Neural cell (in vitro differentiated cells): ENCODE data around the gene GEMIN4. TPM values are rescaled to one million over a fixed set of nuclear protein-coding genes. Genes with fewer than 3 reads are reported as not detected.

Source experiments
- H2AFZ ChIP-seq: fragments of 200-600, 300-800 bp; sonication (generic), shearing (Covaris generic); 2 replicates; pipeline ENCODE4 v1.6.0; 2014; ENCODE audit warnings: low read depth, mild to moderate bottlenecking, antibody characterized with exemption, low read length, moderate library complexity
- H3F3A ChIP-seq: fragments of 200-600 bp; shearing (Covaris generic); 2 replicates; pipeline ENCODE4 v1.6.1; 2016; ENCODE audit warnings: mild to moderate bottlenecking, moderate library complexity, mixed read lengths, antibody characterized with exemption, low read length; ENCODE audit not compliant: insufficient read depth, poor library complexity, severe bottlenecking
- H3K27ac ChIP-seq: fragments of 200-600, 300-800 bp; sonication (generic), shearing (Covaris generic); 2 replicates; pipeline ENCODE4 v1.5.1; 2014; ENCODE audit warnings: mild to moderate bottlenecking, low read length, moderate library complexity
- H3K27me3 ChIP-seq: fragments of 300-800, 200-600 bp; sonication (generic), shearing (Covaris generic); 2 replicates; pipeline ENCODE4 v1.6.0; 2014; ENCODE audit warnings: mild to moderate bottlenecking, low read depth, low read length, moderate library complexity; ENCODE audit not compliant: insufficient read depth
- H3K36me3 ChIP-seq: fragments of 300-800, 200-600 bp; sonication (generic), shearing (Covaris generic); 2 replicates; pipeline ENCODE4 v1.5.1; 2014; ENCODE audit warnings: mild to moderate bottlenecking, antibody characterized with exemption, low read length, moderate library complexity; ENCODE audit not compliant: insufficient read depth
- H3K4me2 ChIP-seq: fragments of 300-800, 200-600 bp; sonication (generic), shearing (Covaris generic); 2 replicates; pipeline ENCODE4 v1.6.0; 2014; ENCODE audit warnings: mild to moderate bottlenecking, low read length
- H3K4me3 ChIP-seq: fragments of 300-800, 200-600 bp; sonication (generic), shearing (Covaris generic); 2 replicates; pipeline ENCODE4 v1.5.1; 2014; ENCODE audit warnings: mild to moderate bottlenecking, low read length, moderate library complexity
- H3K79me2 ChIP-seq: fragments of 200-600 bp; shearing (Covaris generic); replicated peaks from 2 replicates; pipeline ENCODE4 v1.6.0; 2014; ENCODE audit warnings: mild to moderate bottlenecking, low read length, moderate library complexity; ENCODE audit not compliant: insufficient read depth
- H3K9ac ChIP-seq: fragments of 300-800, 200-600 bp; sonication (generic), shearing (Covaris generic); 2 replicates; pipeline ENCODE4 v1.6.1; 2016; ENCODE audit warnings: mild to moderate bottlenecking, low read length, mixed read lengths
- H3K9me2 ChIP-seq: fragments of 200-600 bp; shearing (Covaris generic); 2 replicates; pipeline ENCODE4 v1.6.1; 2016; ENCODE audit warnings: mild to moderate bottlenecking, low read length, mixed read lengths; ENCODE audit not compliant: insufficient read depth
- H3K9me3 ChIP-seq: fragments of 200-600, 300-800 bp; sonication (generic), shearing (Covaris generic); 2 replicates; pipeline ENCODE4 v1.6.1; 2016; ENCODE audit warnings: mild to moderate bottlenecking, mixed run types, low read length, moderate library complexity, mixed read lengths
- H4K20me1 ChIP-seq: fragments of 200-600 bp; shearing (Covaris generic); 2 replicates; pipeline ENCODE4 v1.6.1; 2016; ENCODE audit warnings: mild to moderate bottlenecking, mixed run types; ENCODE audit not compliant: insufficient read depth
- CTCF ChIP-seq: fragments of 450-650 bp; IDR thresholded peaks from 2 replicates; pipeline ENCODE4 v1.5.1; 2014; ENCODE audit warnings: antibody characterized with exemption, mild to moderate bottlenecking, moderate library complexity; ENCODE audit not compliant: poor library complexity, severe bottlenecking
- EP300 ChIP-seq: fragments of 450-650 bp; conservative IDR thresholded peaks from 2 replicates; pipeline ENCODE4 v1.6.1; 2014; ENCODE audit warnings: antibody characterized with exemption, mild to moderate bottlenecking, moderate library complexity; ENCODE audit not compliant: poor library complexity, severe bottlenecking
- EZH2 ChIP-seq: fragments of 200-600, 300-800 bp; shearing (Covaris generic), sonication (generic); IDR thresholded peaks from 2 replicates; pipeline ENCODE4 v1.6.1; 2014; ENCODE audit warnings: antibody characterized with exemption, low read length, borderline replicate concordance, mild to moderate bottlenecking; ENCODE audit not compliant: insufficient read depth, poor library complexity, severe bottlenecking
- MXI1 ChIP-seq: fragments of 450-650 bp; conservative IDR thresholded peaks from 2 replicates; pipeline ENCODE4 v1.6.1; 2014; ENCODE audit warnings: antibody characterized with exemption, mild to moderate bottlenecking; ENCODE audit not compliant: poor library complexity, severe bottlenecking
- POLR2AphosphoS5 ChIP-seq: IDR thresholded peaks from 2 replicates; pipeline ENCODE4 v1.6.1; 2012
- RAD21 ChIP-seq: fragments of 450-650 bp; conservative IDR thresholded peaks from 2 replicates; pipeline ENCODE4 v1.6.1; 2014; ENCODE audit warnings: antibody characterized with exemption, mild to moderate bottlenecking, moderate library complexity
- REST ChIP-seq: IDR thresholded peaks from 2 replicates; pipeline ENCODE4 v1.6.1; 2012; ENCODE audit warnings: borderline replicate concordance
- SMC3 ChIP-seq: fragments of 450-650 bp; conservative IDR thresholded peaks from 2 replicates; pipeline ENCODE4 v1.6.1; 2014; ENCODE audit warnings: antibody characterized with exemption, mild to moderate bottlenecking, moderate library complexity; ENCODE audit not compliant: poor library complexity
- TAF1 ChIP-seq: IDR thresholded peaks from 2 replicates; pipeline ENCODE4 v1.6.1; 2012; ENCODE audit warnings: low read depth
- polyA plus RNA-seq: library from polyadenylated mRNA; depleted of rRNA; stranded (reverse); fragments of >200 nt; gene quantifications from 2 replicates; pipeline ENCODE4 v1.2.3, GENCODE V29; 2014

The GEMIN4 gene
- polyA plus RNA-seq, 1 donor from 2014 or later: 4.5 TPM

GRCh38 chr17:753418-753817, 1.4 kb upstream of the GEMIN4 start:
- Histone ChIP-seq H3K9me3 (no peaks in the 10 kb centered on the region), H3K79me2 (peaks cover 22% of the 10 kb centered on the region), H3K9me2 (no peaks in the 10 kb centered on the region), H3K4me2 (no peak overlapping the region), H3K9ac (no peak overlapping the region), H4K20me1 (no peaks in the 10 kb centered on the region), H3K27ac (no peak overlapping the region), H3K4me3 (no peak overlapping the region), H2AFZ (no peak overlapping the region), H3K27me3 (no peaks in the 10 kb centered on the region), H3K36me3 (no peaks in the 10 kb centered on the region), H3F3A (no peaks in the 10 kb centered on the region)
- TF ChIP-seq POLR2AphosphoS5: no peak
- no peak for TF ChIP-seq MXI1
- TF ChIP-seq SMC3: no peak
- no peak for TF ChIP-seq RAD21
- no peak for TF ChIP-seq REST
- no peak for TF ChIP-seq TAF1
- TF ChIP-seq EP300: no peak
- no peak for TF ChIP-seq CTCF
- no peak for TF ChIP-seq EZH2

GRCh38 chr17:752620-753219, 656 bp upstream of the GEMIN4 start:
- Histone ChIP-seq H4K20me1 (no peaks in the 10 kb centered on the region), H3K4me3 (peak overlapping the region; percentile 88), H3K79me2 (peaks cover 22% of the 10 kb centered on the region), H3K9me3 (no peaks in the 10 kb centered on the region), H3K9ac (peak overlapping the region; percentile 68), H3F3A (no peaks in the 10 kb centered on the region), H2AFZ (peak overlapping the region; percentile 85), H3K27ac (peak overlapping the region; percentile 53), H3K36me3 (no peaks in the 10 kb centered on the region), H3K27me3 (no peaks in the 10 kb centered on the region), H3K4me2 (no peak overlapping the region), H3K9me2 (no peaks in the 10 kb centered on the region)
- TF ChIP-seq RAD21 (no peak), EP300 (no peak), POLR2AphosphoS5 (no peak), MXI1 (no peak), CTCF (no peak), EZH2 (no peak), TAF1 (no peak), REST (no peak), SMC3 (no peak)
